GM18498 (cell line): ENCODE measurements around the gene HOXD1.

Experiments
- ATAC-seq: cut with Tn5 transposase; IDR thresholded peaks from one replicate; pipeline ENCODE4 v1.9.1; 2021; ENCODE audit warnings: mild to moderate bottlenecking, moderate library complexity; ENCODE audit not compliant: unreplicated experiment

The HOXD1 gene

DNA sequence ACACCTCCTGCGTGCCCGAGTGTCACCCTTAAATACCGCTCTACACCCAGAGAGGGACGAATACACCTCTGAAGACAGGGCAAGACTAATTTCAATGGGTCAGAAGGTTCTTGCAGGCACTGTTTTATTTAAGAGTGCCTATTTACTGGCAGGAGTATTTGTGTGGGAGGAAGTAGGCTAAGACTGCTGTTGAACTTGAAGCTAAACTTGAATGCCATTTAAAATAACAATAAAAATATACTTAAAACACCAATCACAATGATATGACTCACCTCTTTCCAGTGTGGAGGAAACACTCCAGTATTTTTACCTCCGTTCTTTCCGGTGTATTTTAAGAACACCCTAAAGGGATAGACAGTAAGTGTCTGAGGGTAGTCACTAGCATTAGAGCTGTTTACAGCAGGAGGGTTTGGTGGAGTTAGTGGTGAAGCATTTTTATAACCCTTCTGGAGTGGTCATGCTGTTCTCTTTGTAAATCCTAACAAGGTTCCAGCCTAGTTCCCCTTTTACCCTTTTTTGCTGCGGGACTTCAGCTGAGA, 9.6 kb upstream of the HOXD1 start:
- ATAC-seq, result no peak

DNA sequence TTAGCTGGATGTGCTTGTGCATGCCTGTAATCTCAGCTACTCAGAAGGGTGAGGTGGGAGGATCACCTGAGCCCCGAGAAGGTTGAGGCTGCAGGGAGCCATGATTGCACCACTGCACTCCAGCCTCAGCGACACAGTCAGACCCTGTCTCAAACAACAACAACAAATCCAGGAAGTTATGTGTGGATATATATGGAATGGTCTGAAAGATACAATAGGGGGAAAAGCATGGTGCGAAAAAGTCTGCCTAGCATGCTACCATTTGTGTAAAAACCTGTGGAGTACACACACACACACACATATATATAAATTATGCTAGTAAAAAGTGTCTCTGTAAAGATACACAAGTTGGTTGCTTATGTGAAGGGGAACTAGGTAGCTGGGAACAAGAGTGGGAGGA, 6.9 kb upstream of the HOXD1 start:
- ATAC-seq, result no peak

DNA sequence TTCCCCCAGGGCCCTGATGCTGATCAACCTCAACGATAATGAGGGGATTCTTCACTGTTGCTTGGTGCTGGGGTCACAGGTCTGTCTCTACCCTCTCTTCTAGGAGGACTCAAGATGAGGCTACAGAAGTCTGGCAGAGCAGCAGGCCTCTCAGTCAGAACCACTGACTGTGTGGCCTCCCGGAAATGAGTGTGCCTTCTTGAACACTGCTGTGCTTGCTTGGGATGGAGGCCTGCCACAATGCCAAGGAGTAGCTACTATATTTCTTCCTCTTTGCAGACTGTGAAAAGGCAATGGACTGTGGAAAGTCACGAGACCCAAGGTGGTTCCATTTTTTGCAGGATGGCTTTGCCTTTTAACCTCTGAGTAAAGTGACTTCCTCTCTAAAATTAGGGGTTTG, 5.8 kb upstream of the HOXD1 start:
- ATAC-seq, result no peak

DNA sequence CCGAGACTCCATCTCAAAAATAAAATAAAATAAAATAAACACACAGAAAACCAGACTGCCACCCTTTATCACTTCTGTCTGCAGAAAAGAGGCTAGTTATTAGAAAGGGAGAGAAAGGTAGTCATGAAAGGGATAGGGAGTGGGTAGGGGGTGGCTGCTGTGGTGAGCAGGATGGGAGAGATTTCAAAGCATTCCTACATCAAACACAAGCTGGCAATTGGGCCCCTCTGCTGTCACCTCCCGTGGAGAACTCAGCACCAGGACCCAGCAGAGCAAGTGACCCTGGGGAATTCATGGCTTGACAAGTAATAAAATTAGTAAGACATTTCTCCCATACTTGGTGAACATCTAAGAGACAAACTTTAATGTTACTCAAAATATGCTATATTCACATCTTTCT, 3.7 kb upstream of the HOXD1 start:
- ATAC-seq, result no peak

DNA sequence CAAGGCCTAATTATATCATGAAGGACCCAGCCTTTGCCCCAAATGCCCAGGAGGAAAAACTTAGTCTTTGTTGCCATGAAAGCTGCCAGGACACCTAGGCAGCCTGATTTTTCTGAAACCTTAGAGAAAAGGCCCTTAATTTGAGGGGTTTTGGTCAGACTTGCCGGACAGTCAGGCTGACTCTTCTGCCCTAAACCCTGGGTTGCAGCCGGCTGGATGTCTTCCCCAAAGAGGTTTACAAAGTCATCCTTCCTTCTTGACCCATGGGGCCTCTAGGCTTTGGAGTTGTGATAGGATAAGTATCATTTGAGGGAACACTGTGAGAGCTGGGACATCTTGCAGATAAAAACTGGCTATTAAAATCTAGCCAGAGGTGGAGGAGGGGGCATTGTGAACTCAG, 2.4 kb upstream of the HOXD1 start:
- no peak for ATAC-seq

DNA sequence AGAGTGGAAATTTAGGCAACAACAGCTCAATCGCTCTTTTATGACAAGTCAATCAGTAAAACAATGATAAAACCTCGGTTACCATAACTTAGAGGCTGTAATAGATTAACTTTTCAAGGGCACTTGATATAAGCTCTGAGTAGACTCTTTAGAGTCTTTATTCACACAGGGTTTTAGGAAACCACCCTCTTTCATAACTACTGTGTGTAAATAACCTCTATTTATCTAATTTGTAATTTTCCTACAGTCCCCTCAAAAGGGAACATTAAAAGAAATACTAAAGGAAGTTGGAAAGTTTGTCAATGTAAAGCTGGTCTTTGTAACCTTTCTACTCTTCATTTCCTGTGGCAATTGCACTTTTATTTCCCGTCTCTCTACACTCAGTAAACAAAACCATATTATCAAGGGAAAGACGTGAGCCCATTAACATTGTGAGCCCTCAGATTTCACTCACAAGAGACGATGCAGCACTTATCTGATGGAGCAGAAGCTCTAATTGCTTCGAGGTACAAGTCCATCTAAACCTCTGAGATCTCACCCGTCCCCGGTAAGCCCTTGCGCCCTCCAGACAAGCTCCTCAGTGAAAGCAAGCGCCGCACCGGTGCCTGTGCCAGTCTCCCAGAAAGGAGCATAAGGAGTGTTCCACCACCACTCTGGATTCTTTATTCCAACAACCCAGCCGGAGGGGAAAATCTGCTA, 1.1 kb upstream of the HOXD1 start:
- no peak for ATAC-seq

DNA sequence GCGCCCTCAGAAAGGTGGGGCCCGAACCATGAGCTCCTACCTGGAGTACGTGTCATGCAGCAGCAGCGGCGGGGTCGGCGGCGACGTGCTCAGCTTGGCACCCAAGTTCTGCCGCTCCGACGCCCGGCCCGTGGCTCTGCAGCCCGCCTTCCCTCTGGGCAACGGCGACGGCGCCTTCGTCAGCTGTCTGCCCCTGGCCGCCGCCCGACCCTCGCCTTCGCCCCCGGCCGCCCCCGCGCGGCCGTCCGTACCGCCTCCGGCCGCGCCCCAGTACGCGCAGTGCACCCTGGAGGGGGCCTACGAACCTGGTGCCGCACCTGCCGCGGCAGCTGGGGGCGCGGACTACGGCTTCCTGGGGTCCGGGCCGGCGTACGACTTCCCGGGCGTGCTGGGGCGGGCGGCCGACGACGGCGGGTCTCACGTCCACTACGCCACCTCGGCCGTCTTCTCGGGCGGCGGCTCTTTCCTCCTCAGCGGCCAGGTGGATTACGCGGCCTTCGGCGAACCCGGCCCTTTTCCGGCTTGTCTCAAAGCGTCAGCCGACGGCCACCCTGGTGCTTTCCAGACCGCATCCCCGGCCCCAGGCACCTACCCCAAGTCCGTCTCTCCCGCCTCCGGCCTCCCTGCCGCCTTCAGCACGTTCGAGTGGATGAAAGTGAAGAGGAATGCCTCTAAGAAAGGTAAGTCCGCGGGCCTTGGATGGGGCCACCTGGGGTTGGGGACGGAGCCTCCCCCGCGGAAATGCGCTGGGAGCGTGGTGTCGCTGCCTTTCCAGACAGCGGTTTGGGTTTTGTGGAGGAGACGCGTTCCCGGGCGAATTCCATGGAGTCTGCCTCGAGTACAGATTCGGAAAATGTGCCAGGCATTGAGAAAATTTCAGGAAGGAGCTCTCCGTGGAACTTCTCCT, 559 bp downstream of the HOXD1 start:
- ATAC-seq, result no peak

DNA sequence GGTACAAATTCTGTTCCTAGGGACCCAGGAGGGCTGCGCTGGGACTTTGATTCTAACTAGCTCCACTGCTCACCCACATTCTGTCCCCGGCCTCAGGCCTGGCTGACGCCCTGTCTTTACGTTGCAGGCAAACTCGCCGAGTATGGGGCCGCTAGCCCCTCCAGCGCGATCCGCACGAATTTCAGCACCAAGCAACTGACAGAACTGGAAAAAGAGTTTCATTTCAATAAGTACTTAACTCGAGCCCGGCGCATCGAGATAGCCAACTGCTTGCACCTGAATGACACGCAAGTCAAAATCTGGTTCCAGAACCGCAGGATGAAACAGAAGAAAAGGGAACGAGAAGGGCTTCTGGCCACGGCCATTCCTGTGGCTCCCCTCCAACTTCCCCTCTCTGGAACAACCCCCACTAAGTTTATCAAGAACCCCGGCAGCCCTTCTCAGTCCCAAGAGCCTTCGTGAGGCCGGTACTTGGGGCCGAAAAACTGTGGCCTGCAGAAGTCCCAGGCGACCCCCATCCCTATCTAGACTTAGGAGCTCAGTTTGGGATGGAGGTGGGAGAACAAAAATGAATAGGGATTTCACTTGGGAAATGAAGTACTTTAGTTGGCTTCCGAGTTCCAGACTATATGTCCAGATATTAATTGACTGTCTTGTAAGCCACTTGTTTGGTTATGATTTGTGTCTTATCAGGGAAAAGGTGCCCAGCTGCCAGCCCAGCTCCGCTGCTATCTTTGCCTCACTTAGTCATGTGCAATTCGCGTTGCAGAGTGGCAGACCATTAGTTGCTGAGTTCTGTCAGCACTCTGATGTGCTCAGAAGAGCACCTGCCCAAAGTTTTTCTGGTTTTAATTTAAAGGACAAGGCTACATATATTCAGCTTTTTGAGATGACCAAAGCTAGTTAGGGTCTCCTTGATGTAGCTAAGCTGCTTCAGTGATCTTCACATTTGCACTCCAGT, 1.5 kb downstream of the HOXD1 start:
- no peak for ATAC-seq

DNA sequence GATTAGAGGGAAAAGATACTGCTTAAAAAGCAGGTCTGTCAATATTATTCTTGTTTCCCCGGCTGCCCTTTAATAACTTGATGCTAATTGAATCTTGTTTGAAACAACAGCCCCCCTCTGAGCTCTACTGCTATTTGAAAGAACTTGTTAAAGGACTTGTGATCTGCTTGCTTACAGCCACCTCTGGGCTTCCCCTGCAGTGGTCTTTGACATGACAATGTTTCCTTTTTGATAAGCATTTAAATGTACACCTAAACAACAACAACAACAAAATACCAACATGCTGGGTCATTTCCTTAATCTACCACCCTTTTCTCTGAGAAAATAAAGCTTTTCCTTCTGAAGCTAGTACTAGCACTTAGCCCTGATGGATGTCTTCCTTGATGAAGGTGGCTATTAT, 3.9 kb downstream of the HOXD1 start:
- no peak for ATAC-seq

DNA sequence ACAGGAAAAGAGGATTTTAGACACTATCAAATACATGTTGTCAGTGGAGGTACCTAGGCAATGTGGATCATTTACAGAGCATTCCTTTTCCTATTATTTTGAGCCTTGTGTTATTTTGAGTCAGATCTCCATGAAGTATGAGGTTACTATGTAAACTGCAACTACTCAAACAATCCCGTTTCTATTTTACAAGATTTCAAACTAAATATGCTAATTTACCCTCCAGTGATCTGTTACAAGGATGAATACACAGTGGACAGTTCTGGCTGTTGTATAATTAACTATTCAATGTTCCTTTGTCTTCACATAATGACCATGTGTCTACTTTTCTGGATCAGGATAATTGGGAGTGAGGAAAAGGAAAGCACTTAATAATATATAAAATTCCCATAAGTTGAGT, 4.6 kb downstream of the HOXD1 start:
- no peak for ATAC-seq

DNA sequence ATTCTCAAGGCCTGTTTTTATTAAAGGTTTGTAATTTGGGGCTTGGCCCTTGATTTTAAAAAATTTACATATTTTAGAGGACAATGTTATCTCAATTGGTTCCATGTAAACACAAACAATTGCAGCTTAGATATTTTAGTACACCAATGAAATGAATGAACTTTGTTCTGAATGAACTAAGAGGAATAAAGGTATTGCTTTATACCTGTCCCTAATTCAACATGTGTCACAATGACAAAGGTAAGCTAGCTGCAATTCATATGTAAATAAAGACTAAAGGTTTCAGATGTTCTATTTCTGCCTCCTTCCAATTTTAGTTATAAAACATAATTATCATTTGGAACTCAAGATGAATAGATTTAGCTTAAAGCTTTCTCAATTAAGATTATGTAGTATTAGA, 11.4 kb downstream of the HOXD1 start:
- no peak for ATAC-seq

DNA sequence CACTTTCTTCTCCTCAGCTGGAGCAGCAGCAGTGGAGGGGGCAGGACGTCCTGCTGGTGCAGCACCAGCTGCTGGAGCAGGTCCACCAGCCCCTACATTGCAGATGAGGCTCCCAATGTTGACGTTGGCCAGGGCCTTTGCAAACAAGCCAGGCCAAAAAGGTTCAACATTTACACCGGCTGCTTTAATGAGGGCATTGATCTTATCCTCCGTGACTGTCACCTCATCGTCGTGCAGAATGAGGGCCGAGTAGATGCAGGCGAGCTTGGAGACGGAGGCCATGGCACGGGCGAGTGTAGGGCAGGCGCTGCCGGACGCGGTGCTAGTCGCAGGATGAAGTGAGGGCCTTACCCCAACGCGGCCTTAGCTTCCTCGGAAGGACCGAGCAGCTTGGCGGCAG, 12.5 kb downstream of the HOXD1 start:
- no peak for ATAC-seq

DNA sequence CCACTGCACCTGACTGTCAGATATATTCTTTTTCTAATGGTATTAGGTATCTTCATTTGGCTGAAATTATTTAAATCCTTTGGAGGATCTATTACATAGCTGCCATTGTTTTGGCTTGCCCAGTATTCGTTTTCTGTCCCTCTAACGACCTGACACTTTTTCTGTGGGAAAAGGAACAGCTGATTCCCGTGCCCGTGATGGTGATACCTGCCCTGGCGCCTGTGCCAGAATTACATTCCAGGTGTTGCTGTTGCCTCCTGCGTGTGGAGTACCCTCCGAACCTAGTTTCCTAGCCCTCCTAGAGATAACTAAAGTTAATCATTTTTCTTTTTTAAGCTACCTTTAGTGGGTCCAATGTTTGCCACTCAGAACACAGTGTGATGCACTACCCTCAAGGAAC, 14.0 kb downstream of the HOXD1 start:
- ATAC-seq, result no peak

DNA sequence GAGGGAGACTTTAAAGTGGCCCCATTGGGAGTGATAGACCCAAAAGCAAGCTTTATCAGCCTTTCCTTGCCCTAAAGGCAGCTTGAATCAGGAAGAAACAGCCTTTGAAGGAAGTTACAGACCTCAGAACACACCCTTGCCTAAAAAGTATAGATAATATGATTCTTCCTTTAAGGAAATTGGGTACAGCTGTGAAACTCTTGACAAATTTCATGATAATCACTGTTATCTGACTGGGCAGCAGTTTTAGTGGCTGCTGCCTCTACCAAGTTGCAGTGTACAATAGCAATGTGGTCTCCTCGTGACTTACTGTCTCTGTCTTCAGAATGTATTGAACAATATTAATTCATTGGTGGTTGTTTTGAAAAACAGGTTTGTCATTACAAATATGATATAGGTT, 16.7 kb downstream of the HOXD1 start:
- no peak for ATAC-seq

DNA sequence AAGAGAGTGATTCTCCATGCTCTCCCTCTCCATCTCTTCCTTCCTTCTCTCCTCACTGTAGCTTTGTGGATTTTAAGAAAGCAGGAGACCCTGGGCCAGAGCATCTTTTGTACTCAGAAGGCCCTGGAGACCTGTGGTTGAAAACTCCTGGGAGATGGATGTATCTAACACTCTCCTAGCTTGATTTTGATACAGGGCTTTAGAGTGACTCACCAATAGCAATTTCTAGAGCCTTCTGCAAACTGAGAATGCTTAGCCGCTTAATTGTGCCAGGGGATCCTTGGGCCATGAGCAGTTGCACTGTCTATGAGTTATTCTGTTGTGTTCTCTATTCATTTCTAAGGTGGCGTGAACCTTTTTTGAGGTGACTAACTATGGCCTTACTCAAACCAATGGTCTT, 17.7 kb downstream of the HOXD1 start:
- no peak for ATAC-seq

DNA sequence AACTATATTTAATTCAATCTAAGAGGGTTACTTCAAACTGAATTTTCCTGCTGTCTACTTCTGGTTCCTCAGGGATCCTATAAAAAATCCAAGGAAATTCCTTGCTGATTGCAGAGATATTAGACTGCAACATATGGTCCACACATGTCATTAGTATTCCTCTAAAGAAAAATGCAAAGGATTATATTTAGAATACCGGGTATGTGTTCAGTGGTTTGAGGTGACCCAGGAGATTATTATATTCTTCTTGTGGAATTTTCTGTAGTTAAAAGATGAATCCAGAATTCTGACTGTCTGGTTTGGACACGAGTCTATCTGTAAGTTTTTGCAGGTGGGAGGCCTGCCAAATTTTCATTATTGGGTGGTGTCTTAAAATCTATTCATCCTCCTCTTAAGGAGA, 18.2 kb downstream of the HOXD1 start:
- no peak for ATAC-seq

DNA sequence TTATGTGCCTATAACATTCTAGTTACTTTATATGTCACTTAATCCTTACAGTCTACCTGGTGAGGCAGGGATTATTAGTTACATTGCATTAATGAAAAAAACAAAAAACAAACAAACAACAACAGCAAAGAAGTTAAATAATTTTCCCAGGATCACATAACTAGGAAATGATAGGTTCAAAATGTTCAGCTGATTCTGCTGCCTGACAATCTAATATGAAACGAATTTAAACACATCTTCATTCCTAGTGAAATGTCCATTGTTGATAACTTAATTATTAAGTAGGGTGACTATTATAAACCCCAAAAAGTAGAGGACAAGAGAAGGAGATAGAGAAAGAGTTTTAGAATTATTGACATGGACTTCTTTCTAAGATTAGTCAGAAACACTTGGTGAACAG, 22.6 kb downstream of the HOXD1 start:
- ATAC-seq, result no peak

DNA sequence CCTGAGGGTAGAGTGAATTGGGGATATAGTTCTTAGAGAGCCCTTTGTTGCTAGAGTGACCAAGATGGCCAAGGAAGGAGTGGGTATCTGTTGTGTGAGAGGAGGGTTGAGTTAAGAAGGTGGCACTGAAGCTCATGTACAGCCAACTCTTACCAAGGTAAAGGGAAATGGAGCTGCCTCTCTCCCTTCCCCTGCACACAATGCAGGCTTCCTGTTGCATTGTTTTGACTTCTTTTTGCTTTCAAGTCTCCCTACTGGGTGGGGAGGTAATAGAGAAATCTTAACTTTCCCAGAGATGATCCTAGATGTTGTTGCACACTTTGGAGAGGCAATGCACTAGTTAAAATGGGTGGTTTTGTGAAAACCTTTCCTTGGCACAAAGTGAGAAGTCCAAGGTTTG, 23.8 kb downstream of the HOXD1 start:
- ATAC-seq, result no peak

DNA sequence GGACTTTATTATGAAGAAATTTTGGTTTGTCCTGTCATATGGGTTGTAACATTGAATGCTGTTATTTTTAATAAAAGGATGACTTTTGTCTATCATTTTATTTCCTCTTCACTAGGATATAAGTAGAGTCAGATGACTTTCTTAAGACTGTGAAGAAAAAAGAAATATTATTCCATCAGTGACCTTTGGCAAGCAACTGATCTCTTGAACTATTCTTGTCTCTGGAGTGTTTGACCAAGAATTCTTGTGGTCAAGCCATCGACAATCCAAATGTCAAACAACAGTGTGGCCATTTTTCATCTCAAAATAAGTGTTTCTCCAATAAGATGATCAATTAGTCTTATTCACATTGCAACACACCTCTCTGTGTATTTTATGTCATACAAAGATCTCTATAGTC, 24.9 kb downstream of the HOXD1 start:
- ATAC-seq, result no peak

DNA sequence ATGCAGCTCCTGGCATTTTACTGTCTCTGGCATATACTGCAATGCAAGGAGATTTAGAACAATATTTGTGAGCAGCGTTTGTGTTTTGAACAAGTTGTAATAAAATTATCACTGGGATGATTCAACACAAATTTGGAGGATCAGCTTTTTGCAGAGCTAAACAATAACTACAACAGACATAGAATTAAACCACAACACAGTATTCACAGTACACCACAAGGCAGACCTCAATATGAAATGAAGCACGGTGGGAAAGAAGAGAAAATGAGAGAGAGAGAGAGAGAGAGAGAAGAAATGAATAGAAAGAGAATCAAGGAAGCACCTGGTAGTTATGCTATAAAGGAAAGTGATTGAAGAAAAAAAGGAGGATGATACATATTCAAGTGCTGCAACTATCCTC, 39.4 kb downstream of the HOXD1 start:
- ATAC-seq, result no peak

DNA sequence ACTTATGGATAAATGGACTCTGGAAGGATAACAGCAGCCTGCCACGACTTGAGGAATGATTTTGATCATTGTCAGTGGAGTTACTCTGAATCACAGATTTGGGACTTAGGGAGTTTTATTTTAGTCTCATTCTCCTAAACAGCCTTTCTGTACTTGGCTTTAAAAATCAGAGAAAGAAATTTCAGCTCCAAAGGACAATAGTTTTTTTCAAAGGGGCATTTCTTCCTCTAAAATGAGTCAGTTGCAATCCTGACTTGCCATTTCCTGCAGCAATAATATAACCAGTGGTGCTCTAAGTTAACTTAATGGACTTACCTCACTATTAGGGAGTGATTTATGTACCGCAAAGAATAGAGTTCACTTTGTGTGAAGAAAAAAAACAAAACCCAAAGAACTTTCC, 45.7 kb downstream of the HOXD1 start:
- no peak for ATAC-seq
